Ramos (cell line): Measurements from ENCODE around the gene FKBP8.

Experiments used
- in situ Hi-C: fragments of 300-500 bp; cut with MboI; formaldehyde crosslinking; loops from one replicate; pipeline ENCODE4 v1.14.3; 2022; ENCODE audit warnings: low sequenced_read_pairs; ENCODE audit not compliant: unreplicated experiment

FKBP8 gene

DNA sequence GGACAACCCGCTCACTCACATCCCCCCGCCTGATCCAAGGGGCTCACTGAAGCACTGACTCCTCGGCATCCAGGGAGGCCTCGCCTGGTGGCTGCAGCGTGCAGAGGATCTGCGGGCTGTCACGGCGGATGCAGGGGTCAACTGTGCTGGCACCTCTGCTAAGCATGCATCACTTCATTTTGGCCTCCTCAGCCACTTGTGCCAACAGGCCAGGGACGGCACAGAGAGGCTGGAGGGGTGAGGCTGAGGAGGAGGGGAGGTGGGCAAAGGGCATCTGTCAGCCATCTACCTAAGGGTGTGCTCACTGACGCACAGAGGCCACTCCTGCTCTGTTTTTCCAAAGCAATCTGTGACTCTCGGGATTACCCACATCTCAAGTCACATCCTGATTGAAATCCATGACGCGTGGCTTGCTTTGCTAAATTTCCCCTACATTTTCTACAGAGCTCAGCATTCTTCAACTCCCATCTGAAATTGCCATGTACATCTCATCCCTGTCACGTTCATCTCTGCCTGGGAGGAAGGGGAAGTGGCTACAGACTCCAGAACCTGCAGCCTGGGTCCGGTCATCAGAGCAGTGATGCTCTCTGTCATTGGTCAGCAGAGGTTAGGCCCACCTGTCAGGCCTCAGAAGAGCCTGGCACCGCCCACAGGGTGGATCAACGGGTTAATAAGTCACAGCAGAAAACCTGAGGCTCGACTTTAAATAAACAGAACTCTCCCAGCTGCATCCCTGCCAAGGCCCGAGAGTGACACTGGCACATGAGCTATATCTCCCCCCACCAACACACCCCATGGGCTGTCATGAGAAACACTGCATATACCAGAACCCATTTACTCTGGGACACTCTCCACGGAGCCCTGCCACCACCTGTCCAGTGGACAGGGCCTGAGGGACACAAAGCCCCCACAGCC lies 39.1 kb downstream of the FKBP8 start:
- in situ Hi-C loops = no loop called here

DNA sequence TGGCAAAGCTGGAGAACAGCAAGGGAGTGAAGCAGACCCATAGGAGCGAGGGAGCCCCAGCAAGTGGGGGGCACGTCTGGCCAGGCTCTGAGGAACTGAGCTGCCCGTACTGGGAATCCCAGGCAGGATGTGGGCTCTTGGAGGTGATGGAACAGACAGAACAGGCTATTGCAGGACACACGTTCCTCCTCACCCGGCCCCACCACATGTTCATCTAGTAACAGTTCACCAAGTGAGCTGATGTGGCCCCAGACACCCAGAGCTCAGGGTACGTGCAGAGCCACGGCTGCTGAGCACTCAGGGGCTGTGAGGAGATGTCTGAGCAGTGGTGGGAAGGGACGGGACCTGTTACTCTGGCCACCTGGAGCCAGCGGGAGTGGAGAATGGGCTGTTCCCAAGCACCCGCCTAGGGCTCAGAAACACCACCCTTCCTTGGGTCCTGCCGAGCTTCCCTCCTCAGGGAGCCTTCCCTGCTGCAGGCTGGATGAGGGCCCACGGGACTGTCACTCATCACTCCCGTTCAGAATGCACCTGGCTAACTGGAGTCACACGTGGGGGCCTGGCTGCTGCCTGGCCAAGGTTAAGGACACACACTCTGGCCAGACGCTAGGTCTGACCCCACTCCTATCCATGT lies 39.9 kb downstream of the FKBP8 start:
- in situ Hi-C loops = no loop called here

DNA sequence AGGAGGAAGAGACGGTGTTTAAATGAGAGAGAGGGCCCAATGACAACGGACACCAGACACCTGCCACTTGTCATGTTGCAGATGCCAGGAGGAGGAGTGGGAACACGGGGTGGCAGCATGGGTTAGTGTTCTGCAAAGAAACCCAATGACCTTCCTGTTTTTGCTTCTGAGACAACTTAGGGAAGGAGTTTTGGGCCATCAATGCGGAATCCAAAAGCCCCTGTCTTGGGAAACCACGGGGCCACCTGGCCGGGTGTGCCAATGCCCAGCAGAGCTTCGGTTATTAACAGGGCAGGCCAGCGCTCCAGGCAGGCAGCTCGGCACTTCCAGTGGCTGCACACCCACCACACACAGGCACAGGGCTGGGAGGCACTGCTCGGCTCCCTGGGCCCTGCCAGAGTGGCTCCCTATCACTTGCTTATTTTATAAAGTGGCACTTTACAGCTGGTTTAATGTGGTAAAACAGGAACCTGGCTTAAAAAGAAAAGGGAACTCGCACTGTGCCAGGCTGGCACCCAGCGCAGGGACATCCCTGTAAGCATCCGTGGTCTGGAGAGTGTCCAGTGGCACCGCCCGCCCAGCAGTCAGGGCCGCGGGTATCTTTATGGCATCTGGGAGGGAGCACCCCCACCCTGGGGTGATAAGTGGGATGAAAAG lies 40.6 kb downstream of the FKBP8 start:
- in situ Hi-C loops = no loop called here

DNA sequence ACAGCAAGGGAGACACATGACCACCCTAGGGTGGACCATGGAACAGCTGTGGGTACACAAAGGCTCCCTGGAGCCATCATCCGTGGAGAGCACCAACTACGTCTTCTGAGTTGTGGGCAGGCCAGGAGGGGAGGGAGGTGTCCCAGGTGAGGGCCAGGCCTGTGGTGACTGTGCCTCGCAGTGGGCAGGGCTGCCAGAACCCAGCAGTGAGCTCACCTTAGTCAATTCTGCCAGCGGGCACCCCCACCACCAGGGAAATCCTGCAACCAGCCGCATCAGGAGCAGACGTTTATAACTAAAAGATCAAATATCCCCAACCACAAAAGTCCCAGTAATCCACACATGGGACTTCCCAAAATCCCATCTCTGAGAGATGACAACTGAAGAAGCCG lies 41.1 kb downstream of the FKBP8 start:
- in situ Hi-C loops = no loop called here

DNA sequence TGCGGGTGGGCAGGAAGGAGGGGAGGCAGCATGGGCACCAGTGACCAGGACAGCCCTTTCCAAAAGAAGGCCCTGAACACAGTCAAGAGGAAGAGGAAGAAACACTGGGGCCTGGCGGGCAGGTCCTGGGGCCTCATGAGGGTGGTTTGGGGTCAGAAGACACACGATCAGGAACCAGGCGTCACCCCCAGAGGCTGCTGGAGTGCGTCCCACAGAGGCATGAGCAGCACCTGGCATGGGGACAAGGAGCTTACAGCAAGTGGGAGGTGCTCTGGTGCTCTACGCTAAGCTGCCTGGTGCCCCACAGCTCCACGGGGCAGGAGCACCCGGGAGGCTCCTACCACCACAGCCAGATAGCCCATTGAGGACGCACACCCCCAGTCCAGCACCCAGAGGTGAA lies 41.5 kb downstream of the FKBP8 start:
- in situ Hi-C loops = no loop called here

DNA sequence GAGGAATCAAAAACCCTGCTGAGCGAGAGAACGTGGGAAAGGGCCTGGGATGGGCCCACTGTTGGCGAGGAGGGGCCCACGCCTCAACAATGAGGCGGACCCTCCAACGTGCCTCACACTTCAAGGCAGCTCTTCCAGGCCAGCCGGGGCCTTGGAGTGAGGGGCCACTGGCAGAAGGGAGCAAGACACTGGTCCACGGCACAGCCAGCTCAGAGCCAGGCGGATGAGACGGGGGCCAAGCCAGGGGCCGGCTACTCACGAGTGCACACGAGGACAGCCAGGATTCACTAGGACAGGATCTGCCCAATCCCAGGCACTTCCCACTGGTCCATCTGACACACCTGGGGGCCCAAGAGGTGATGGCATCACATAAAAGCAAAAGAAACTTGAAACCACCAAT lies 42.0 kb downstream of the FKBP8 start:
- in situ Hi-C loops = no loop called here

DNA sequence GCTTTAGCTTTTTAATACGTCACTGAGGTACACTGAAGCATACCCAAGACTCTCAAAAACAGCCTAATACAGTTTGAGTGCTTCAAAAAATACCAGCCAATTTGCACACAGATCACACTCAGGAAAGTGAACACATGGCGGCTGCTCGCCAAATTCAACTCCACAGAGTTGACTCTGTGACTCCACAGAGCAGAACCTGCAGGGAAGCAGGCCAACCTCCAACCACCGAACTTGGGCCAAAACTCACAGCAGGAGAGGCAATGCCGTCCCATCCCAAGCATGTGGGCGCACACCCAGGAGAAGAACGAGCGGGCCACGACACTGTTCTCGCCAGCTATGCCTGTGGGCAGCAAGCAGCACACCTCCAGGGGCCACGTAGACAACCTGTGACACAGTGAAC lies 42.6 kb downstream of the FKBP8 start:
- in situ Hi-C loops = no loop called here

DNA sequence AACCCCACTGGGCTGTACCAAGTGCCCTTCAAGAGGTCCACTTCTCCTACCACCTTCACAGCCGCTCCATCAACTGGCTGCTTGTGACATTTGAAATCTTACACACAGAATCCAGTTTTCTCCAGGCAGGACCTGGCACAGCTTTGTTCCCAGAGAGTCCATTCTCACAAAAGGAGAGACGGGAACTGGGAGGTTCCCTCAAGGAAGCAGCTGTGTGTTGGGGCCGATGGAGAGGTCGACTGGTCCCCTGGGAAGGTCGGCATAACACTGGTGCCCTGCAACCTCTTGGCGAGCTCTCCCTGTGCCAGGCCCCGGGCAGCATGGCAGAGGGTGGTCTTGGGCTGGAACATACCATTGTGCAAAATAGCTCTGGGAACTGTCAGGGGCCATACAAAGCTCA lies 43.0 kb downstream of the FKBP8 start:
- in situ Hi-C loops = no loop called here

DNA sequence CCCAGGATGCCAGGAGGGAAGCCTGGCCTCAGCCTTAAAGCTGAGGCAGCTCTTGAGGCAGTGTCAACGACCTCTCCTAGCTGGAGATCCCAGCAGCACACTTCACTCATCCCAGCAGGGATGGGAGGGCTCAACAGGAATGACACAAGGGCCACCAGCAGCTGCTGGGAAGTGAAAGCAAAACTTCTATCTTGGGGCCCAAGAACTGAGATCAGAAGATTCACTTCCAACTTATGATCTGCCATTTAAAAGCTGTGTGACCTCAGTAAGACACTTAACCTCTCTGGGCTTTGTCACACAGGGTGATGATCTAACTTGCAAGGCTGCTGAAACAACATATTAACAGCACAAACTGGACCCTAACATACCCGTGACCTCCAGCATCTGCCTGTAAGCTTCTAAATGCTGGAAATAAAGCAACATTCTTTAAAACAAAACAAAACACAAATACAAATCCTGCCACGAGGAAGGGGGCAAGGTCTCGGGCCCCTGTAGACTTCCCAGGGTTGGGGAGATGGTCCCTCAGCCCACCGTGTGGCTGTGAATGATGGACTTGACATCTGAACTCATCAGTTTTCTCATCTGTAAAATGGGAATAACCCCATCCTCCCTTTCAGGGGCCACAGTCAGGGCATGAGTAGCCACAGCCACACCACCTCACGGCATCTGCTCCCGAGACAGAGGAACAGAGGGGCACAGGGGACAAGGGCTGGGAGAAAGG lies 44.2 kb downstream of the FKBP8 start:
- in situ Hi-C loops = no loop called here

DNA sequence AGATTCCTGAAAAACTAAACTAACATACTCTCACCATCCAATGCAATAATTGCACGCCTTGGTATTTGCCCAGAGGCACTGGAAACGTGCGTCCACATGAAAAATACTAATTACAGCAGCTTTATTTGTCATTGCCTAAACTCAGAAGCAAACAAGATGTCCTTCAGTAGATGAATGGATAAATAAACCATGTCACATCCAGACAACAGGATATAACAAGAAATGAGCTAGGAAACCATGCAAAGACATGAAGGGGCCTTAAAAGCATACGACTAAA lies 46.5 kb downstream of the FKBP8 start:
- in situ Hi-C loops = no loop called here

DNA sequence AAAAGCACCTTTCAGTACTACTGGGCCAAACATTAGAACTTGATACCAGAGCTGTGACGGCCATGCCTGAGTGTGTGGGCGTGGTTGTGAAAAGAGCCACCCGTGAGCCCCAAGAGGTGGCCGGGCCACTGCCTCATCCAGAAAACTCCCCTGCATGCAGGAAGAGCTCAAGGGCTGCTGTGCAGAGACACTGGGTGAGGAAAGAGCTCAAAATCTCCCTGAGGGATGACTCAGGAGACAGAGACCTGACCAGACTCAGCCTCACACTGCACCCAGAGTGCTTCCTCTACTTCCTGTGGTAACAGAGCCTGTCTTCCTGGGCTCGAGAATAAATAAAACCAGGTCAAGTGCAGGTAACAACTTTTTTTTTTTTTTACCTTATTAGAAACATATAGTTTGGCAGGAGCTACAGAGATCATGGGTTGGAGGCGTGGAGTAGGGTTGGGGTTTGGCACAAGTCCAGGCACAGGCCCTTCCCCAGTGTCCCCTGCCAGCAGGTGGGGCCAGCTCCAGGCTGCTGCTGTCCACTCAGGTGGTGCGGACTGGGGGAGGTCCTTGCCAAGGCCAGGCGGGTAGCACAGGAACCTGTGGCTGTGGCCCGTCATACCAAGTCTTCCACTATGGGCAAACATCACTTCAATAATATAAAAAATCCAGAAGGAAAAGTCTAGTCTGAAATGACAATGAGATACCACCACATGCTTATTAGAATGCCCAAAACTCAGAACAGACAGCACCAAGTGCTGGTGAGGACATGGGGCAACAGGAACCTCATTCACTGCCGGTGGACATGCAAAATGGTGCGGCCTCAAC lies 47.0 kb downstream of the FKBP8 start:
- in situ Hi-C loops = no loop called here

DNA sequence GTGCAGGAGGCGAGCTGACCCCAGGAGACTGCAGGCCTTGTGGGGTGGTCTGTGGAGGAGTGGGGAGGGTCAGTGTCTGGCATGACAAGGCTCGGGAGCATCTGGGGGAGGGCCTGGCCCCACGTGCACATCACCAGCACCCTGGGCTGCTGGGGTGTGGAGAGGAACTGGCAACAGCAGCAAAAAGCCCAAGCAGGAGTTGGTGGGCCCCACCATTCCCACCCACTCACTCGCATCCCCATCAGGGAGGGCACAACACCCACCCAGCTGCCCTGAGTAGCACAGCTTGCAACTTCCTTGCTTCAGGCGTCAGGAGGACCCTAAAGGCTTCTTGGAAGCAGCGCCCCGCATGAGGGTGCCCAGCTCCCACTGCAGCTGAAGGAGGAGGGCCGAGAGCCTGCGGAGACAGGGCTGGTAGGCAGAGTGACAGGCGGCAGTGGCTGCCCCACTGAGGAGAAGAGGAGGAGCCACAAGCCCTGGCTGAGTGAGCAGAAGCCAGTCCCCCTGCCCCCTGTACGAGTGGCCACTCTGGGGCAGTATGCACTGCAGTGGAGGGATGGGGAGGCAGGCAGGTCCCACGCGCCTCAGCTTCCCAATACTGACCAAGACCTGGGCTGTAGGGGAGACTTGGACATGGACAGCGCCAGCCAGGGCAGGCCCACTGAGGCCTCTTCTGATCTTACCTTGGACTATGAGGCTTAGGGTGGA lies 48.0 kb downstream of the FKBP8 start:
- in situ Hi-C loops = no loop called here

DNA sequence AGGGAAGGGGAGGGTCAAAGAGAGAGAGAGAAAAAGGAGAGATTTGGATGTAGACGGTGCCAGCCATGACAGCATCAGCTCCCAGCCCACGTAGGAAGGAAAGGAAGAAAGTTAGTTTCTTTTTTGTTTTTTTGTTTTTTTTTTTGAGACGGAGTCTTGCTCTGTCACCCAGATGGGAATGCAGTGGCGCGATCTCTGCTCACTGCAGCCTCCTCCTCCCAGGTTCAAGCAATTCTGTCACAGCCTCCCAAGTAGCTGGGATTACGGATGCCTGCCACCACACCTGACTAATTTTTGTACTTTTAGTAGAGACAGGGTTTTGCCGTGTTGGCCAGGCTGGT lies 49.1 kb downstream of the FKBP8 start:
- in situ Hi-C loops = no loop called here

DNA sequence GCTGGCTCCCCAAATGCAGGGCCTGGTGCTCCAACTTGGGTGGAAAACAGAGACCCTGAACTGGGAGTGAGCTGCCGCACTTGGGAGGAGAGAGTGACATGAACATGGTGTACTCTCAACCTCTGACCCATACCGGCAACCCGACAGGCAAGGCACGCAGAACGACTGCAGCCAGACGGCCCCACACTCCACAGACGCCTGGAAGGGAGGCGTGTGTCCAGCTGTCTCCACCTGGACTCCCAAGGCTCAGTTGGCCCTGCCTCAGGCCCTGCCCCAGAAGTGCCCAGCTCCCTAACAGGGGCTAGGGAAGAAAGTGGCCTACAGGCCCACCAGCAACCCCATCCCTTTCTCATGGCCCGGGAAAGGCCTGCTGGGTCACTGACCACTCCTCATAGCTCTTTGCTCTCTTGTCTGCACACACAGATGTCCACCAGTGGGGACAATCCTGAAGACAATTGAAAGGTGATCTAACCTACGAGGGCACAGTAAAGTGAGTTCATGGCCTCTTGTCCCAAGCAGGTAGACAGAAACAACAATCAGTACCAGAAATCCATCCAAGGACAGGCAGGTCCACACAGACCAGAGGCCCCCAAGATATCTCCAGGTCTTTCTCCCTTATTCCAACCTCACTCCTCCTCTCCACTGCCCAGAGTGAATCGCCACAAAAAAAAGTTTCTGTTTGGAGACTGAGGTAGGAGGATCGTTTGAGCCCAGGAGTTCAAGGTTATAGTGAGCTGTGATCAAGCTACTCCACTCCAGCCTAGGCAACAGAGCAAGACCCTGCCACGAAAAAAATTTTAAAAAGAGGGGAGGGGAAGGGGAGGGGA lies 49.7 kb downstream of the FKBP8 start:
- in situ Hi-C loops = no loop called here

DNA sequence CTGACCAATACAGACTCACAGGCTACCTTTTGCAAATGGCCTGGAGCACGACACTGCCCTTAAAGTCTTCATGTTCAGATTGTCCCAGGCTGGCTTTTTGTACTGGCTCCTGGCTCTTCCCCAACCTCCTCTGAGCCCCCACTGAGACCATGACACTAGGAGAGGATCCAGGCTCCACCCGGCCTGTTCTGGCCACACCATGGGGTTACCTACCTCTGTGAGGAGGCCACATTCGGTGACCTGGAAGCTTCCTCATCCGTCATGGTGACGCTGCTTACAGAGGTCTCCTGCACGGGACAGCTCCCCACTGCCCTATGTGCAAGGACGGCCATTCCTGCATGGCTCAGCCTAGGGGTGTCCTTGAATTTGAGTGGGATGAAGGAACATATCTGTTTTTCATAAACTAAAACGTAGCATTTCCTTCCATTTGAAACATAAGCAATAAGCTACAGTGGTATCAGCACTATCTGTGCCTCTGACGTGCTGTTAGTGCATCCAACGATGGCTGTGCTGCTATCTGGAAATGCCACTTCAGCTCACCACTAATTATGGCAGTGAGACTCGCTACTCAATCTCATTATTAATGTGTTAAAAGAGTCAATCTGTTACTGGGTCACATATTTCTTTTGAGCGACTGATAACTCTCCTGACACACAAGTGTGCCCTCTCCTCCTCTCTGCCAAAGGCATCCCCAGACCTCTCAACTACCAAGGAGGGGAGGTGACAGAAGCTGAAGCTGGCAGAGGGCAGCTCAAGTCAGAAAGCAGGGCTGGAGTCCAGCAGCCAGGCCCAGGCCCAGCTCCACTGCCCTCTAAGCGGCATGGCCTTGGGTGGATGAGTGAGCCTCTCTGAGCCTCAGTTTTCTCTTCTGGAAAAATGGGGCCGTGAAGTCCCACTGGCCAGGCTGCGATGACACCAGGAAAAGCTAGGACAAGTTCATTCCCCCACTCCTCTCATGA lies 51.1 kb downstream of the FKBP8 start:
- in situ Hi-C loops = no loop called here

DNA sequence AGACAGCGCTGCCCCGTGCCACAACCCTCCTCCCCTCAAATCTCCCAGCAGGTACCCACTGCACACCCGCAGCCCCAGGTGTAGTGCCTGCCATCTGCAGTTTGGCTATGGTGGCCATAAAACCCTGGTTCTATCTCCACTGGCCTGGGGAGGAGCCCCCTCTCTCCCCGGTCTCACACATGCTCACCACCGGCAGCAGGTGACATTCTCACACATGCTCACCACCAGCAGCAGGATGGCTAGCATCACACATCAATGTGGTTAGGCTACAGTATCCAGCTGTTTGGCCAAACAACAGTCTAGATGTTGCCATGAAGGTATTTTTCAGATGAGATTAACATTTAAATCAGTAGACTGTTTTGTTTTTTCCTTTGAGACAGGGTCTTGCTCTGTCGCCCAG lies 52.6 kb downstream of the FKBP8 start:
- in situ Hi-C loops = no loop called here

DNA sequence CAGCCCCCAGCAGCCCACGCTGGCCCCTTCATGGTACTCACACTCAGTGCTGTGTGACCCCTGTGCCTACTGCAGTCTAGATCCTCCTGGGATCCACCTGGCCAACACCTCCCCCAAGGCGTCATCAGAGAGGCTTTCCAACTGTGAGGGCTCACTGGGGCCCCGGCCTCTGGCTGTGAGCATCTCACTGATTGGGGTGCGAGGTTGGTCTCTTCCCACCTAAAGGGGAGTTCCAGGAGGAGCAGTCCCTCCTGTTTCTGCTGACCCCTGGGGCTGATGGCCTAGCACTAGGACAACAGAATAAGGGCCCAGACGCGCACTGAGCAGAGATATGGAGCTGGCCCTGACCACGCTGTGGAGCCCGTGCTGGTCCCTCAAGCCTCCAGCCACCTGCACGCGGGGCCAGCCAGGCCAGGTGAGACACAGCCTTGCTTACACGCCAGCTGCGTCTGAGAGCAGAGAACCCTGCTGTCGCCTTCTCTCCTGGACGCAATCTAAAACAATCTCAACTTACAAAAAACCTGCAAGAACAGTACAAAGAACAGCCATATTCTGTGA lies 53.7 kb downstream of the FKBP8 start:
- in situ Hi-C loops = no loop called here
